A549 (cell line): ENCODE measurements around the gene TACC2. TPM values are rescaled to one million over a fixed set of nuclear protein-coding genes. Genes with fewer than 3 reads are reported as not detected.

Source experiments
- ATAC-seq, 2 experiments: fragments of 200-7000 bp in 1 of 2; fragments of >200 bp in 1 of 2; cut with Nextera tagmentation in 1 of 2; cut with Tn5 transposase in 1 of 2; 3 replicates each; pipeline versions ENCODE4 v1.8.0 to v1.9.1; 2018 to 2020; ENCODE audit warnings: mild to moderate bottlenecking in 1 of 2, moderate library complexity in 1 of 2
- CTCF ChIA-PET: fragments of 300-600 bp; sonication (Branson Sonifier 250); formaldehyde crosslinking; extraction: SDS; loops from one replicate; lab custom pipeline; 2021; ENCODE audit warnings: antibody characterized with exemption, inconsistent platforms; lab: Yijun Ruan, JAX
- POLR2A ChIA-PET: fragments of 350-600 bp; formaldehyde crosslinking; extraction: SDS; loops from one replicate; lab custom pipeline; 2021; ENCODE audit warnings: antibody characterized with exemption, inconsistent platforms; lab: Yijun Ruan, JAX
- DNase-seq, 2 experiments: peaks; one replicate each; pipeline versions ENCODE4 v3.0.0 to v3.0.0-alpha.2; 2011 to 2016; ENCODE audit warnings: low read depth in 1 of 2, low spot score in 1 of 2
- FAIRE-seq: peaks from 2 replicates; lab custom pipeline; 2011; peaks lifted over from hg19 to GRCh38; lab: Jason Lieb, UNC
- H3K27ac ChIP-seq, 2 experiments: fragments of >200 bp; sonication (Bioruptor Twin); formaldehyde crosslinking; 3 replicates each; pipeline ENCODE4 v1.5.1; 2016 to 2017
- H3K4me1 ChIP-seq: fragments of >200 bp; sonication (Bioruptor Twin); formaldehyde crosslinking; 3 replicates; pipeline ENCODE4 v1.6.1; 2016
- H3K4me2 ChIP-seq: fragments of >200 bp; sonication (Bioruptor Twin); formaldehyde crosslinking; 3 replicates; pipeline ENCODE4 v1.6.1; 2016
- H3K4me3 ChIP-seq: fragments of >200 bp; sonication (Bioruptor Twin); formaldehyde crosslinking; 3 replicates; pipeline ENCODE4 v1.5.1; 2016
- H3K9me3 ChIP-seq: fragments of >200 bp; sonication (Bioruptor Twin); formaldehyde crosslinking; 3 replicates; pipeline ENCODE4 v1.6.1; 2016
- ATOH8 ChIP-seq: fragments of 250-450 bp; sonication (Bioruptor Pico); IDR thresholded peaks from 2 replicates; pipeline ENCODE4 v1.5.0; 2020; ENCODE audit warnings: low read depth, mild to moderate bottlenecking, moderate library complexity
- CBX8 ChIP-seq: fragments of 200-600 bp; sonication (generic); IDR thresholded peaks from 2 replicates; pipeline ENCODE4 v1.6.1; 2016
- CHD2 ChIP-seq: fragments of 150-350 bp; IDR thresholded peaks from 2 replicates; pipeline ENCODE4 v1.6.1; 2014; ENCODE audit warnings: low read length; ENCODE audit not compliant: partially characterized antibody
- EHF ChIP-seq: fragments of 250-450 bp; sonication (Bioruptor Pico); IDR thresholded peaks from 2 replicates; pipeline ENCODE4 v1.5.0; 2020; ENCODE audit warnings: mild to moderate bottlenecking
- EHMT2 ChIP-seq: fragments of 200-600 bp; sonication (generic); IDR thresholded peaks from 2 replicates; pipeline ENCODE4 v1.6.1; 2016; ENCODE audit warnings: antibody characterized with exemption, low read depth, mild to moderate bottlenecking, moderate library complexity
- EP300 ChIP-seq, 2 experiments: fragments of >200 bp; sonication (Bioruptor Twin); formaldehyde crosslinking; IDR thresholded peaks; 2 replicates in 1 of 2; 3 replicates in 1 of 2; pipeline ENCODE4 v1.6.1; 2016 to 2017
- JUN ChIP-seq, 2 experiments: fragments of >200 bp; sonication (Bioruptor Twin); formaldehyde crosslinking; IDR thresholded peaks; 2 replicates in 1 of 2; 3 replicates in 1 of 2; pipeline ENCODE4 v1.6.1; 2016 to 2017
- MAFK ChIP-seq: fragments of 450-650 bp; IDR thresholded peaks from 2 replicates; pipeline ENCODE4 v1.6.1; 2014; ENCODE audit not compliant: partially characterized antibody
- MYC ChIP-seq: IDR thresholded peaks from 2 replicates; pipeline ENCODE4 v1.6.1; 2012; ENCODE audit warnings: mild to moderate bottlenecking, inconsistent platforms, low read length, improper control_type of control experiment, borderline replicate concordance
- PBX3 ChIP-seq: IDR thresholded peaks from 2 replicates; pipeline ENCODE4 v1.6.1; 2012
- POLR2A ChIP-seq: IDR thresholded peaks from 2 replicates; pipeline ENCODE4 v1.6.1; 2012; ENCODE audit warnings: mild to moderate bottlenecking, low read length
- RARB ChIP-seq: fragments of 250-450 bp; sonication (Bioruptor Pico); IDR thresholded peaks from 2 replicates; pipeline ENCODE4 v1.8.0; 2021; ENCODE audit warnings: mild to moderate bottlenecking, moderate library complexity
- REST ChIP-seq: fragments of 200-600 bp; sonication (generic); IDR thresholded peaks from 2 replicates; pipeline ENCODE4 v1.6.1; 2016; ENCODE audit warnings: antibody characterized with exemption, mild to moderate bottlenecking, moderate library complexity
- RFX5 ChIP-seq: fragments of 450-650 bp; IDR thresholded peaks from 2 replicates; pipeline ENCODE4 v1.7.1; 2014; ENCODE audit warnings: antibody characterized with exemption, mild to moderate bottlenecking, moderate library complexity
- SMC3 ChIP-seq: fragments of >200 bp; sonication (Bioruptor Twin); formaldehyde crosslinking; IDR thresholded peaks from 3 replicates; pipeline ENCODE4 v1.6.1; 2018; ENCODE audit warnings: inconsistent platforms
- WGBS: methylation state at CpG from one replicate; pipeline ENCODE4 v1.1.6; 2017; ENCODE audit errors: missing lambda C conversion rate; 5-methylcytosine and 5-hydroxymethylcytosine counted together
- polyA plus RNA-seq, 4 experiments: library from polyadenylated mRNA; depleted of rRNA in 3 of 4; stranded (reverse); fragments of >200 nt; fragmentation: RNase III in 1 of 4; extraction: RNeasy Plus Mini Kit Qiagen cat#74134 plus additional on column Dnase treatment in 1 of 4; gene quantifications; 2 replicates in 3 of 4; 3 replicates in 1 of 4; pipeline ENCODE4 v1.2.3, GENCODE V29; 2011 to 2017

The TACC2 gene
- polyA plus RNA-seq, 2 of the 4 experiments (the other 2 are of a cell fraction) = 83.3 to 128 TPM

- FAIRE-seq = no peak
- Histone ChIP-seq H3K4me2 (no peak overlapping the region), H3K4me1 (0 out of 3 replicates have a peak, but pooled peaks cover 3% of the 10 kb centered on the region), H3K27ac (peak overlapping the region in 1 of 2 experiments; percentile 51; a peak in 3 of 6 replicates), H3K9me3 (no peaks in the 10 kb centered on the region), H3K4me3 (no peak overlapping the region)
- no peak for DNase-seq
- ChIA-PET CTCF (interaction anchor here (0.9 to 2.4 kb wide), 10 partner anchors 8 to 186 kb away, joined by 3 to 14 read pairs (median 3); no protein-coding TSS in a partner anchor), POLR2A (no interaction called here)
- WGBS = 92% methylated on average over 9 of the region's 9 CpGs
- peak in 1 of 2 experiments; percentile 12; a peak in 3 of 6 replicates for ATAC-seq
- TF ChIP-seq SMC3 (no peak), EHMT2 (no peak), CHD2 (no peak), RARB (CRISPR knock-in tag) (no peak), CBX8 (no peak), RFX5 (no peak), JUN (IDR thresholded peaks at IDR 0.05) (no peak), EP300 (IDR thresholded peaks at IDR 0.05) (no peak), PBX3 (no peak), REST (no peak)
- TF ChIP-seq, all 56 proteins: peak for 0
These were observed 97.7 kb downstream of the TACC2 start for GRCh38 chr10:122086416-122087240.

GRCh38 chr10:122087436-122087835 lies 98.5 kb downstream of the TACC2 start:
- TF ChIP-seq RARB (CRISPR knock-in tag) (no peak), MAFK (no peak), MYC (no peak), RFX5 (no peak), EHF (CRISPR knock-in tag) (no peak), EP300 (IDR thresholded peaks at IDR 0.05) (no peak), ATOH8 (CRISPR knock-in tag) (no peak), POLR2A (no peak)
- FAIRE-seq = no peak
- WGBS = 91% methylated on average over 9 of the region's 9 CpGs
- ChIA-PET POLR2A (no interaction called here), CTCF (interaction anchor here (0.6 to 2.1 kb wide), 5 partner anchors 7 to 48 kb away, joined by 3 to 10 read pairs (median 3); no protein-coding TSS in a partner anchor)
- no peak overlapping the region for H3K4me3 ChIP-seq
- H3K4me2 ChIP-seq = no peak overlapping the region
- ATAC-seq = peak in 1 of 2 experiments; percentile 16; a peak in 4 of 6 replicates
- no peaks in the 10 kb centered on the region for H3K9me3 ChIP-seq
- no peak for DNase-seq
- 0 out of 3 replicates have a peak, but pooled peaks cover 3% of the 10 kb centered on the region for H3K4me1 ChIP-seq
- peak overlapping the region; percentile 6 to 51; a peak in 3 of 6 replicates for H3K27ac ChIP-seq
